H1 (cell line): Measurements from ENCODE around the gene TEX22. TPM values are rescaled to one million over a fixed set of nuclear protein-coding genes. Genes with fewer than 3 reads are reported as not detected.

Experiments
- CTCF ChIA-PET: fragments of 300-600 bp; sonication (Branson Sonifier 250); formaldehyde crosslinking; loops from one replicate; lab custom pipeline; 2021; ENCODE audit not compliant: partially characterized antibody; lab: Charles Lee
- POLR2A ChIA-PET: fragments of 300-600 bp; sonication (Branson Sonifier 250); formaldehyde crosslinking; loops from one replicate; lab custom pipeline; 2021; ENCODE audit warnings: inconsistent platforms; ENCODE audit not compliant: partially characterized antibody; lab: Charles Lee
- DNase-seq, 2 experiments: peaks; one replicate each; pipeline versions ENCODE4 v3.0.0 to v3.0.0-alpha.2; 2010 to 2022; ENCODE audit warnings: low spot score in 2 of 2, low read depth in 1 of 2, mixed read lengths in 1 of 2
- FAIRE-seq: peaks from 2 replicates; lab custom pipeline; 2011; peaks lifted over from hg19 to GRCh38; lab: Jason Lieb, UNC
- H2AFZ ChIP-seq: 2 replicates; pipeline ENCODE4 v1.8.1; 2012; ENCODE audit warnings: low read length, inconsistent platforms
- H2AK5ac ChIP-seq: 2 replicates; pipeline ENCODE4 v1.6.1; 2013; ENCODE audit warnings: low read depth, low read length
- H2BK120ac ChIP-seq: replicated peaks from 2 replicates; pipeline ENCODE3; 2013; ENCODE audit warnings: low read depth, low read length, inconsistent platforms
- H2BK12ac ChIP-seq: 2 replicates; pipeline ENCODE4 v1.6.1; 2013; ENCODE audit warnings: low read depth, low read length
- H2BK15ac ChIP-seq: 2 replicates; pipeline ENCODE4 v1.6.1; 2013; ENCODE audit warnings: low read length
- H2BK20ac ChIP-seq: 2 replicates; pipeline ENCODE4 v1.6.1; 2013; ENCODE audit warnings: low read length
- H2BK5ac ChIP-seq: 2 replicates; pipeline ENCODE4 v1.6.1; 2013; ENCODE audit warnings: low read depth, low read length
- H3K14ac ChIP-seq: 2 replicates; pipeline ENCODE4 v1.6.1; 2013; ENCODE audit warnings: inconsistent platforms; ENCODE audit not compliant: insufficient read length
- H3K18ac ChIP-seq: 2 replicates; pipeline ENCODE4 v1.6.1; 2013; ENCODE audit warnings: low read length; ENCODE audit errors: extremely low read depth
- H3K23ac ChIP-seq: 2 replicates; pipeline ENCODE4 v1.6.1; 2013; ENCODE audit warnings: inconsistent platforms; ENCODE audit not compliant: insufficient read length
- H3K23me2 ChIP-seq: 2 replicates; pipeline ENCODE4 v1.6.1; 2013; ENCODE audit warnings: low read depth, low read length
- H3K27ac ChIP-seq: 2 replicates; pipeline ENCODE4 v1.6.1; 2011; ENCODE audit warnings: low read depth, low read length, inconsistent platforms
- H3K27me3 ChIP-seq, 4 experiments: replicated peaks in 1 of 4; 1 replicate in 1 of 4; 2 replicates in 3 of 4; pipeline versions ENCODE4 v1.6.1 to v1.8.1; 2011 to 2013; ENCODE audit warnings: low read length in 3 of 4, mild to moderate bottlenecking in 3 of 4, inconsistent platforms in 2 of 4, mixed read lengths in 2 of 4, moderate library complexity in 1 of 4; ENCODE audit not compliant: control insufficient read depth in 3 of 4, insufficient read depth in 3 of 4; ENCODE audit errors: extremely low read depth in 1 of 4
- H3K36me3 ChIP-seq, 4 experiments: 2 replicates each; pipeline versions ENCODE4 v1.6.1 to v1.8.1; 2011 to 2013; ENCODE audit warnings: mild to moderate bottlenecking in 4 of 4, low read length in 3 of 4, moderate library complexity in 2 of 4, control low read depth in 1 of 4, inconsistent platforms in 1 of 4; ENCODE audit not compliant: insufficient read depth in 4 of 4, control insufficient read depth in 2 of 4
- H3K4ac ChIP-seq: replicated peaks from 2 replicates; pipeline ENCODE3; 2013; ENCODE audit warnings: low read length, low read depth, mixed read lengths, inconsistent platforms; ENCODE audit not compliant: insufficient read length
- H3K4me1 ChIP-seq, 4 experiments: replicated peaks in 1 of 4; 1 replicate in 1 of 4; 2 replicates in 3 of 4; pipeline versions ENCODE4 v1.6.1 to v1.8.1; 2011 to 2013; ENCODE audit warnings: low read length in 3 of 4, inconsistent platforms in 2 of 4, mixed read lengths in 1 of 4; ENCODE audit not compliant: insufficient read depth in 4 of 4, control insufficient read depth in 3 of 4
- H3K4me2 ChIP-seq, 2 experiments: 2 replicates each; pipeline versions ENCODE4 v1.6.1 to v1.8.1; 2011 to 2013; ENCODE audit warnings: low read depth in 2 of 2, low read length in 2 of 2, control low read depth in 1 of 2, inconsistent platforms in 1 of 2, mild to moderate bottlenecking in 1 of 2; ENCODE audit not compliant: insufficient read depth in 1 of 2
- H3K4me3 ChIP-seq, 4 experiments: fragments of 200-600, 300-600 bp in 1 of 4; sonication (generic), shearing (Covaris generic), sonication (Bioruptor Twin) in 1 of 4; 2 replicates each; pipeline versions ENCODE4 v1.5.1 to v1.8.1; 2011 to 2016; ENCODE audit warnings: low read length in 4 of 4, low read depth in 3 of 4, control low read depth in 2 of 4, inconsistent platforms in 2 of 4, mild to moderate bottlenecking in 2 of 4, mixed read lengths in 1 of 4, moderate library complexity in 1 of 4; ENCODE audit not compliant: insufficient read depth in 2 of 4; ENCODE audit errors: extremely low read depth in 1 of 4
- H3K56ac ChIP-seq: replicated peaks from 2 replicates; pipeline ENCODE3; 2013; ENCODE audit warnings: low read depth, mild to moderate bottlenecking, mixed read lengths, low read length, inconsistent platforms; ENCODE audit not compliant: insufficient read length
- H3K79me1 ChIP-seq: 2 replicates; pipeline ENCODE4 v1.6.1; 2013; ENCODE audit warnings: low read depth, low read length, control low read depth
- H3K79me2 ChIP-seq, 2 experiments: 2 replicates each; pipeline versions ENCODE4 v1.6.1 to v1.8.1; 2012 to 2013; ENCODE audit warnings: low read length in 2 of 2, mild to moderate bottlenecking in 2 of 2, inconsistent platforms in 1 of 2; ENCODE audit not compliant: insufficient read depth in 2 of 2, control insufficient read depth in 1 of 2
- H3K9ac ChIP-seq, 4 experiments: replicated peaks in 1 of 4; 1 replicate in 1 of 4; 2 replicates in 3 of 4; pipeline versions ENCODE4 v1.6.1 to v1.8.1; 2011 to 2013; ENCODE audit warnings: low read depth in 3 of 4, low read length in 3 of 4, control low read depth in 2 of 4, mild to moderate bottlenecking in 2 of 4, moderate library complexity in 2 of 4, inconsistent platforms in 1 of 4; ENCODE audit errors: extremely low read depth in 1 of 4
- H3K9me3 ChIP-seq, 2 experiments: 2 replicates each; pipeline versions ENCODE4 v1.6.1 to v1.8.1; 2012 to 2013; ENCODE audit warnings: mild to moderate bottlenecking in 2 of 2, moderate library complexity in 2 of 2, control low read depth in 1 of 2, inconsistent platforms in 1 of 2, low read depth in 1 of 2, low read length in 1 of 2, mixed read lengths in 1 of 2; ENCODE audit not compliant: insufficient read depth in 2 of 2
- H4K20me1 ChIP-seq, 2 experiments: replicated peaks in 1 of 2; 2 replicates each; pipeline versions ENCODE3 to v1.8.1; 2011 to 2013; ENCODE audit warnings: inconsistent platforms in 2 of 2, low read length in 2 of 2, mild to moderate bottlenecking in 1 of 2; ENCODE audit not compliant: insufficient read depth in 2 of 2, control insufficient read depth in 1 of 2
- H4K5ac ChIP-seq: 2 replicates; pipeline ENCODE4 v1.6.1; 2013; ENCODE audit warnings: low read length, low read depth, mixed read lengths, inconsistent platforms; ENCODE audit not compliant: insufficient read length
- H4K8ac ChIP-seq: 2 replicates; pipeline ENCODE4 v1.8.0; 2013; ENCODE audit warnings: mild to moderate bottlenecking, moderate library complexity, low read length, inconsistent platforms; ENCODE audit not compliant: insufficient read depth; ENCODE audit errors: extremely low read depth
- H4K91ac ChIP-seq: replicated peaks from 2 replicates; pipeline ENCODE3; 2013; ENCODE audit warnings: low read length, mixed read lengths, inconsistent platforms; ENCODE audit not compliant: insufficient read length
- BACH1 ChIP-seq: IDR thresholded peaks from 2 replicates; pipeline ENCODE4 v1.6.1; 2012; ENCODE audit warnings: low read length, improper control_type of control experiment
- CEBPB ChIP-seq: IDR thresholded peaks from 2 replicates; pipeline ENCODE4 v1.6.1; 2012; ENCODE audit warnings: low read depth, low read length
- EP300 ChIP-seq, 2 experiments: IDR thresholded peaks; 1 replicate in 1 of 2; 2 replicates in 1 of 2; pipeline ENCODE4 v1.6.1; 2011 to 2012; ENCODE audit warnings: low read depth in 2 of 2, low read length in 2 of 2, mild to moderate bottlenecking in 2 of 2, borderline replicate concordance in 1 of 2, inconsistent platforms in 1 of 2, moderate library complexity in 1 of 2
- EZH2 ChIP-seq: fragments of 200-600 bp; sonication (generic); IDR thresholded peaks from 2 replicates; pipeline ENCODE4 v1.7.1; 2012; ENCODE audit warnings: low read depth, mild to moderate bottlenecking, moderate library complexity, low read length, inconsistent platforms; ENCODE audit not compliant: severe bottlenecking
- GTF2F1 ChIP-seq: IDR thresholded peaks from 2 replicates; pipeline ENCODE4 v1.6.1; 2012; ENCODE audit warnings: low read depth, low read length, improper control_type of control experiment, borderline replicate concordance
- KDM1A ChIP-seq: fragments of 200-600, 300-600 bp; sonication (generic); IDR thresholded peaks from 2 replicates; pipeline ENCODE4 v1.7.1; 2016; ENCODE audit warnings: mild to moderate bottlenecking, low read length, borderline replicate concordance
- POLR2A ChIP-seq, 2 experiments: IDR thresholded peaks; 1 replicate in 1 of 2; 2 replicates in 1 of 2; pipeline ENCODE4 v1.6.1; 2011; ENCODE audit warnings: low read depth in 2 of 2, low read length in 2 of 2, mild to moderate bottlenecking in 2 of 2; ENCODE audit errors: control extremely low read depth in 1 of 2
- RNF2 ChIP-seq: fragments of 200-900, 300-1000 bp; sonication (generic); IDR thresholded peaks from 2 replicates; pipeline ENCODE4 v1.7.1; 2016; ENCODE audit warnings: borderline replicate concordance, low read depth, mild to moderate bottlenecking, antibody characterized with exemption, low read length; ENCODE audit not compliant: poor library complexity, severe bottlenecking; ENCODE audit errors: missing control alignments
- TAF1 ChIP-seq: IDR thresholded peaks from 2 replicates; pipeline ENCODE4 v1.6.1; 2011; ENCODE audit warnings: mild to moderate bottlenecking, low read depth, low read length
- YY1 ChIP-seq: IDR thresholded peaks from 2 replicates; pipeline ENCODE4 v1.6.1; 2011; ENCODE audit warnings: low read depth, mild to moderate bottlenecking, low read length
- WGBS, 2 experiments: shearing (Covaris generic) in 1 of 2; methylation state at CpG; one replicate each; pipeline versions ENCODE4 v1.1.6 to v1.1.7; 2013 to 2015; ENCODE audit warnings: low lambda C conversion rate in 2 of 2, mixed read lengths in 2 of 2, inconsistent platforms in 1 of 2, low coverage in 1 of 2, missing lambda C conversion rate in 1 of 2; ENCODE audit not compliant: insufficient replicate concordance in 2 of 2, insufficient coverage in 1 of 2, insufficient read length in 1 of 2; ENCODE audit errors: extremely low coverage in 1 of 2, missing lambda C conversion rate in 1 of 2; 5-methylcytosine and 5-hydroxymethylcytosine counted together
- polyA plus RNA-seq, 7 experiments: library from polyadenylated mRNA; depleted of rRNA in 3 of 7; stranded (reverse) in 5 of 7; unstranded in 2 of 7; fragments of >200 nt in 5 of 7; fragments of 200-250 nt in 2 of 7; gene quantifications; 1 replicate in 5 of 7; 2 replicates in 1 of 7; 4 replicates in 1 of 7; pipeline versions ENCODE4 v1.2.1 to v1.2.3, GENCODE V29; 2011 to 2013; ENCODE audit warnings: missing spikeins in 2 of 7, mixed read lengths in 2 of 7
- total RNA-seq: library from RNA; stranded (reverse); fragmentation: NEBNext Ultra II Directional; extraction: Animal tissue kit (Norgen Biotek cat#: 25700); gene quantifications from 2 replicates; pipeline ENCODE4 v1.2.1, GENCODE V29; 2021
- TF ChIP-seq, protein P1 (sequence below): IDR thresholded peaks from 2 replicates; pipeline ENCODE4 v1.6.1; 2012; ENCODE audit warnings: low read length, inconsistent platforms

TEX22 gene
- total and polyA plus RNA-seq, 2 of the 8 experiments (the other 6 are each of a cell fraction or from before 2014, with no cell fraction given), result 0.24 to 0.39 TPM

DNA sequence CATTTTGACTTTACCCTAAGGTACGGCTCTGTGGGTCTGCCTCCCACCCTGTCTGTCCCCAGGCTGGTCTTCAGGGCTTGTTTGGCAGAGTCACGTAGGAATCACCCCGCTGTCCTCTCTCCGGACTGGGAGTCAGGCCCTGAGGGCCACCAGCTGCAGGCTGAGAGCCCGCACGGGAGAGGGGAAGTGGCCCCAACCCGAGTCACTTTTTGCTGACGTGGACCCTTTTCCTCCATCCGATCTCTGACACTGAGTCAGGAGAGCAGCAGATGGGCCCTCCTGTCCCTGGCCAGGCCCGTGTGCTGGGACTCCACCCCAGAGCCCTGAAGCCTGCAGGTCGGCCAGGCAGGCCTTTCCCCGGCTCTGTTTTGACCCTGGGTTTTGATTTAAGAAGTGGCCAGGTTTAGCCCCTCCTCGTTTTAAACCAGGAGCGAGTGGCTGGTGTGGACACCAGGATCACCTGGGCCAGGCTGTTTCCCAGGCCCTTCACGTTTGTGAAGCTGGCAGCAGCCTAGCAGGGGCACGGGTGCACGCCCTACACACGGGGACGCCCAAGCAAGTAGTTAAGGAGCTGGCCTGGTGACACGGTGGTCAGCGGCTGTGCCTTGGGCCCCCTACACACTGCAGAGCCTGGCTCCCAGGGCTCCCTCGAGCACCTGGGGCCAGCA lies 12.5 kb upstream of the TEX22 start:
- H3K79me2 ChIP-seq, result no peaks in the 10 kb centered on the region
- no peak overlapping the region for H3K4me2 ChIP-seq
- no peak overlapping the region for H4K91ac ChIP-seq
- peaks cover 0 to 11% of the 10 kb centered on the region in 2 experiments for H4K20me1 ChIP-seq
- H3K79me1 ChIP-seq, result no peaks in the 10 kb centered on the region
- H3K9me3 ChIP-seq, result no peaks in the 10 kb centered on the region
- no peak overlapping the region for H4K8ac ChIP-seq
- no peak overlapping the region for H2AK5ac ChIP-seq
- H3K27ac ChIP-seq, result no peak overlapping the region
- H3K23me2 ChIP-seq, result no peaks in the 10 kb centered on the region
- CTCF ChIA-PET, result interaction anchor here (1.2 to 1.7 kb wide), 8 partner anchors 8 to 181 kb away, joined by 3 to 7 read pairs (median 4); no protein-coding TSS in a partner anchor
- H4K5ac ChIP-seq, result no peak overlapping the region
- H2AFZ ChIP-seq, result no peak overlapping the region
- POLR2A ChIA-PET, result no interaction called here
- no peak overlapping the region for H3K9ac ChIP-seq
- H2BK5ac ChIP-seq, result no peak overlapping the region
- no peak overlapping the region for H2BK120ac ChIP-seq
- H3K56ac ChIP-seq, result no peak overlapping the region
- H2BK15ac ChIP-seq, result no peak overlapping the region
- H3K27me3 ChIP-seq, result no peaks in the 10 kb centered on the region
- 88% methylated on average over 22 of the region's 22 CpGs; no CpG with 5 or more reads in 1 of the 2 experiments for WGBS, 2 experiments
- H3K18ac ChIP-seq, result no peak overlapping the region
- H3K4me3 ChIP-seq, result no peak overlapping the region
- FAIRE-seq, result no peak
- no peak overlapping the region for H3K23ac ChIP-seq
- no peak overlapping the region for H3K4ac ChIP-seq
- H3K36me3 ChIP-seq, result peaks cover 3 to 30% (median 10%) of the 10 kb centered on the region in 4 experiments; a peak in 5 of 8 replicates
- no peak overlapping the region for H2BK20ac ChIP-seq
- H2BK12ac ChIP-seq, result no peak overlapping the region
- H3K4me1 ChIP-seq, result no peaks in the 10 kb centered on the region
- no peak overlapping the region for H3K14ac ChIP-seq
- DNase-seq, result no peak
- TF ChIP-seq BACH1 (no peak), YY1 (no peak), KDM1A (no peak), CEBPB (no peak), EP300 (IDR thresholded peaks at IDR 0.05; ENCODE audit: borderline replicate concordance in 1 of 2, low read depth in 2 of 2, low read length in 2 of 2) (no peak), RNF2 (no peak), TAF1 (no peak), GTF2F1 (no peak), EZH2 (no peak), POLR2A (IDR thresholded peaks at IDR 0.05; ENCODE audit: control extremely low read depth in 1 of 2, low read depth in 2 of 2, low read length in 2 of 2) (no peak)
- TF ChIP-seq, protein P1, sequence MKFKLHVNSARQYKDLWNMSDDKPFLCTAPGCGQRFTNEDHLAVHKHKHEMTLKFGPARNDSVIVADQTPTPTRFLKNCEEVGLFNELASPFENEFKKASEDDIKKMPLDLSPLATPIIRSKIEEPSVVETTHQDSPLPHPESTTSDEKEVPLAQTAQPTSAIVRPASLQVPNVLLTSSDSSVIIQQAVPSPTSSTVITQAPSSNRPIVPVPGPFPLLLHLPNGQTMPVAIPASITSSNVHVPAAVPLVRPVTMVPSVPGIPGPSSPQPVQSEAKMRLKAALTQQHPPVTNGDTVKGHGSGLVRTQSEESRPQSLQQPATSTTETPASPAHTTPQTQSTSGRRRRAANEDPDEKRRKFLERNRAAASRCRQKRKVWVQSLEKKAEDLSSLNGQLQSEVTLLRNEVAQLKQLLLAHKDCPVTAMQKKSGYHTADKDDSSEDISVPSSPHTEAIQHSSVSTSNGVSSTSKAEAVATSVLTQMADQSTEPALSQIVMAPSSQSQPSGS, result no peak
